Chondrocyte (in vitro differentiated cells): ENCODE data around the gene OSBPL1A. TPM values are rescaled to one million over a fixed set of nuclear protein-coding genes. Genes with fewer than 3 reads are reported as not detected.
"Not testable (repeated sequence)": the region's sequence is repeated elsewhere in the genome, so short reads cannot be mapped to it uniquely, and the experiment has no call there.

Experiments used
- DNase-seq: peaks from one replicate; pipeline ENCODE4 v3.0.0; 2021; ENCODE audit warnings: mixed read lengths, low spot score
- H3K27ac Mint-ChIP-seq: one replicate; pipeline ENCODE4 v1.8.0; 2021; ENCODE audit warnings: mild to moderate bottlenecking, moderate library complexity, mixed read lengths; ENCODE audit not compliant: unreplicated experiment
- H3K27me3 Mint-ChIP-seq: 2 replicates; pipeline ENCODE4 v1.8.0; 2021; ENCODE audit warnings: low read depth, mixed read lengths
- H3K36me3 Mint-ChIP-seq: 2 replicates; pipeline ENCODE4 v1.8.0; 2021; ENCODE audit warnings: low read depth, mixed read lengths
- H3K4me1 Mint-ChIP-seq: 2 replicates; pipeline ENCODE4 v1.8.0; 2021; ENCODE audit warnings: low read depth, mild to moderate bottlenecking, mixed read lengths
- H3K4me3 Mint-ChIP-seq: one replicate; pipeline ENCODE4 v1.8.0; 2021; ENCODE audit warnings: mild to moderate bottlenecking, moderate library complexity, mixed read lengths; ENCODE audit not compliant: unreplicated experiment
- H3K9me3 Mint-ChIP-seq: 2 replicates; pipeline ENCODE4 v1.8.0; 2021; ENCODE audit warnings: low read depth, mixed read lengths
- CTCF ChIP-seq: fragments of 200-600 bp; sonication (generic); IDR thresholded peaks from 2 replicates; pipeline ENCODE4 v1.5.0; 2021; ENCODE audit warnings: antibody characterized with exemption, mild to moderate bottlenecking, moderate library complexity
- total RNA-seq: library from RNA; stranded (reverse); gene quantifications from 3 replicates; pipeline ENCODE4 v1.2.1, GENCODE V29; 2021

OSBPL1A gene
- total RNA-seq, 1 donor from 2014 or later = 33.3 TPM

- DNase-seq = no peak
- H3K27me3 Mint-ChIP-seq = no peaks in the 10 kb centered on the region
- no peak overlapping the region for H3K27ac Mint-ChIP-seq
- no peak for TF ChIP-seq CTCF
- H3K4me1 Mint-ChIP-seq = peaks cover 13% of the 10 kb centered on the region
- H3K36me3 Mint-ChIP-seq = no peaks in the 10 kb centered on the region
- no peak overlapping the region for H3K4me3 Mint-ChIP-seq
- no peaks in the 10 kb centered on the region for H3K9me3 Mint-ChIP-seq
Observed at GRCh38 chr18:24388957-24389356, 8.7 kb downstream of the OSBPL1A start.

GRCh38 chr18:24386681-24387080 lies 10.9 kb downstream of the OSBPL1A start:
- TF ChIP-seq CTCF = no peak
- peak overlapping the region; percentile 12 for H3K27ac Mint-ChIP-seq
- H3K4me3 Mint-ChIP-seq = no peak overlapping the region
- H3K27me3 Mint-ChIP-seq = no peaks in the 10 kb centered on the region
- H3K36me3 Mint-ChIP-seq = no peaks in the 10 kb centered on the region
- no peaks in the 10 kb centered on the region for H3K9me3 Mint-ChIP-seq
- no peak for DNase-seq
- H3K4me1 Mint-ChIP-seq = peaks cover 13% of the 10 kb centered on the region

- H3K4me1 Mint-ChIP-seq = peaks cover 12% of the 10 kb centered on the region
- no peak for TF ChIP-seq CTCF
- H3K27me3 Mint-ChIP-seq = no peaks in the 10 kb centered on the region
- H3K4me3 Mint-ChIP-seq = no peak overlapping the region
- no peak for DNase-seq
- H3K9me3 Mint-ChIP-seq = no peaks in the 10 kb centered on the region
- H3K36me3 Mint-ChIP-seq = no peaks in the 10 kb centered on the region
- H3K27ac Mint-ChIP-seq = no peak overlapping the region
Observed at GRCh38 chr18:24381126-24381525, 16.5 kb downstream of the OSBPL1A start.

GRCh38 chr18:24380163-24380747 lies 17.4 kb downstream of the OSBPL1A start:
- Mint-ChIP-seq H3K27me3 (no peaks in the 10 kb centered on the region), H3K27ac (no peak overlapping the region), H3K4me1 (peaks cover 4% of the 10 kb centered on the region), H3K9me3 (no peaks in the 10 kb centered on the region), H3K36me3 (peaks cover 3% of the 10 kb centered on the region), H3K4me3 (no peak overlapping the region)
- no peak for TF ChIP-seq CTCF
- no peak for DNase-seq

DNA sequence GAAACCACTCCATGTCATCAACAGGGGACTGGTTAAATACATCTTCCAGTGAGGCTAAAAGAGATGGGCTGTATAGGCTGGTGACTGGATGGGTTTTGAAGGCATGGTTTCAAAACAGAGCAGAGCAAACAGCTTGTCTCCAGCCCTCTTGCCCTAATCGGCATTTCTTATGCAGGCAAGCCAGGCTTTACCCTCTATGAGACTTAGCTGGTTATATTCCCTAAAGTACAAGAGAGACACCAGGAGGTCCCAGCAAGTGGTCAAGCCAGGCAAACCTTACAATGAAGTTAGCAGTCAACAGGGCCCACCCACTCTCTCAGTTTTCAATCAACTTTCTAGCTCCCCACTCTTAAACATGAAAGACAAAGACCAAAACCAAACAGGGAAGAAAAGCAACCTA lies 19.0 kb downstream of the OSBPL1A start:
- Mint-ChIP-seq H3K4me3 (no peak overlapping the region), H3K27ac (no peak overlapping the region), H3K36me3 (peaks cover 6% of the 10 kb centered on the region), H3K27me3 (no peaks in the 10 kb centered on the region), H3K9me3 (no peaks in the 10 kb centered on the region), H3K4me1 (peaks cover 4% of the 10 kb centered on the region)
- TF ChIP-seq CTCF = no peak
- no peak for DNase-seq

- not testable (repeated sequence) for H3K4me3 Mint-ChIP-seq, H3K27me3 Mint-ChIP-seq, DNase-seq, H3K27ac Mint-ChIP-seq, H3K4me1 Mint-ChIP-seq, H3K9me3 Mint-ChIP-seq
- peaks cover 10% of the 10 kb centered on the region for H3K36me3 Mint-ChIP-seq
Observed at GRCh38 chr18:24376531-24376930, 21.1 kb downstream of the OSBPL1A start.
